HepG2 (cell line): ENCODE measurements around the gene CXorf38. TPM values are rescaled to one million over a fixed set of nuclear protein-coding genes. Genes with fewer than 3 reads are reported as not detected.

Source experiments
- ATAC-seq: fragments of 200-7000 bp; cut with Tn5 transposase; 3 replicates; pipeline ENCODE4 v1.9.1; 2020; ENCODE audit warnings: mild to moderate bottlenecking, moderate library complexity
- BruUV-seq: library from RNA; stranded (reverse); fragments of 400-500 nt; replicated peaks from 2 replicates; lab custom pipeline; 2021; lab: Mats Ljungman, UMichigan
- CTCF ChIA-PET: fragments of 300-600 bp; formaldehyde crosslinking; extraction: SDS; loops from one replicate; lab custom pipeline; 2021; ENCODE audit warnings: low total read pairs, inconsistent platforms, low intra/inter-chr PET ratio; lab: Yijun Ruan, JAX
- POLR2A ChIA-PET: fragments of 350-600 bp; sonication (Branson Sonifier 250); formaldehyde crosslinking; loops from one replicate; lab custom pipeline; 2020; ENCODE audit warnings: antibody characterized with exemption, inconsistent platforms; lab: Yijun Ruan, JAX
- DNase-seq: peaks from one replicate; pipeline ENCODE4 v3.0.0-alpha.2; 2015; ENCODE audit warnings: low spot score
- FAIRE-seq: peaks from 3 replicates; lab custom pipeline; 2011; peaks lifted over from hg19 to GRCh38; lab: Jason Lieb, UNC
- H2AFZ ChIP-seq: one replicate; pipeline ENCODE4 v1.6.1; 2011; ENCODE audit warnings: low read length, inconsistent platforms
- H3K27ac ChIP-seq: fragments of 300-600 bp; 3 replicates; pipeline ENCODE4 v1.8.0; 2011; ENCODE audit warnings: mixed run types, mild to moderate bottlenecking, mixed read lengths, low read length, inconsistent platforms; ENCODE audit not compliant: insufficient read depth; ENCODE audit errors: extremely low read length
- H3K27me3 ChIP-seq, 2 experiments: fragments of 200-600 bp in 1 of 2; 2 replicates in 1 of 2; 3 replicates in 1 of 2; pipeline versions ENCODE4 v1.6.0 to v1.8.0; 2011; ENCODE audit warnings: low read length in 2 of 2, mild to moderate bottlenecking in 2 of 2, moderate library complexity in 2 of 2, inconsistent platforms in 1 of 2; ENCODE audit not compliant: insufficient read depth in 2 of 2, control insufficient read depth in 1 of 2
- H3K36me3 ChIP-seq, 2 experiments: fragments of 200-600 bp in 1 of 2; replicated peaks in 1 of 2; 2 replicates in 1 of 2; 3 replicates in 1 of 2; pipeline versions ENCODE4 v1.5.1 to v1.8.0; 2011; ENCODE audit warnings: low read length in 2 of 2, inconsistent platforms in 1 of 2; ENCODE audit not compliant: insufficient read depth in 2 of 2, control insufficient read depth in 1 of 2
- H3K4me1 ChIP-seq: 2 replicates; pipeline ENCODE4 v1.5.1; 2012; ENCODE audit warnings: low read length, inconsistent platforms; ENCODE audit not compliant: insufficient read depth
- H3K4me2 ChIP-seq: 2 replicates; pipeline ENCODE4 v1.6.0; 2011; ENCODE audit warnings: low read depth, low read length, inconsistent platforms
- H3K4me3 ChIP-seq, 3 experiments: fragments of 200-600 bp in 1 of 3; sonication (generic), shearing (Covaris generic) in 1 of 3; replicated peaks in 1 of 3; 2 replicates each; pipeline ENCODE4 v1.5.1; 2011 to 2016; ENCODE audit warnings: low read length in 3 of 3, inconsistent platforms in 2 of 3, low read depth in 2 of 3, mild to moderate bottlenecking in 2 of 3, control low read depth in 1 of 3, mixed read lengths in 1 of 3; ENCODE audit not compliant: insufficient read depth in 1 of 3
- H3K79me2 ChIP-seq: one replicate; pipeline ENCODE4 v1.6.1; 2011; ENCODE audit warnings: low read length, inconsistent platforms; ENCODE audit not compliant: insufficient read depth
- H3K9ac ChIP-seq: 2 replicates; pipeline ENCODE4 v1.6.0; 2011; ENCODE audit warnings: mild to moderate bottlenecking, low read depth, low read length, inconsistent platforms; ENCODE audit not compliant: insufficient read depth
- H3K9me3 ChIP-seq: 2 replicates; pipeline ENCODE4 v1.5.1; 2012; ENCODE audit warnings: mild to moderate bottlenecking, low read length
- H4K20me1 ChIP-seq: 2 replicates; pipeline ENCODE4 v1.6.0; 2011; ENCODE audit warnings: inconsistent platforms, mild to moderate bottlenecking, low read length, moderate library complexity; ENCODE audit not compliant: insufficient read depth
- ADNP ChIP-seq: sonication (generic); formaldehyde crosslinking; IDR thresholded peaks from 2 replicates; pipeline ENCODE4 v1.4.0; 2020; ENCODE audit warnings: missing genetic modification reagents
- NCOA1 ChIP-seq: sonication (generic); formaldehyde crosslinking; IDR thresholded peaks from 2 replicates; pipeline ENCODE4 v1.9.0; 2021; ENCODE audit warnings: missing genetic modification reagents
- NR2F2 ChIP-seq: IDR thresholded peaks from 2 replicates; pipeline ENCODE4 v1.6.1; 2012; ENCODE audit warnings: low read depth, inconsistent platforms, borderline replicate concordance
- PAWR ChIP-seq: sonication (generic); formaldehyde crosslinking; IDR thresholded peaks from 2 replicates; pipeline ENCODE4 v1.4.0; 2020; ENCODE audit warnings: missing genetic modification reagents, mild to moderate bottlenecking, borderline replicate concordance
- PPARG ChIP-seq: conservative IDR thresholded peaks from 2 replicates; pipeline ENCODE4 v1.6.1; 2016; ENCODE audit warnings: missing biosample characterization, missing genetic modification reagents
- SSRP1 ChIP-seq: IDR thresholded peaks from 2 replicates; pipeline ENCODE4 v1.6.1; 2016; ENCODE audit warnings: control low read depth
- ZBTB10 ChIP-seq: sonication (generic); formaldehyde crosslinking; IDR thresholded peaks from 2 replicates; pipeline ENCODE4 v1.4.0; 2020; ENCODE audit warnings: missing genetic modification reagents, borderline replicate concordance
- ZNF143 ChIP-seq: sonication (generic); formaldehyde crosslinking; IDR thresholded peaks from 2 replicates; pipeline ENCODE4 v1.4.0; 2020; ENCODE audit warnings: missing genetic modification reagents
- ZNF260 ChIP-seq: sonication (generic); formaldehyde crosslinking; IDR thresholded peaks from 2 replicates; pipeline ENCODE4 v1.4.0; 2020; ENCODE audit warnings: missing genetic modification reagents, low read depth, mild to moderate bottlenecking, borderline replicate concordance
- WGBS: methylation state at CpG from one replicate; pipeline ENCODE4 v1.1.6; 2017; ENCODE audit warnings: low lambda C conversion rate; 5-methylcytosine and 5-hydroxymethylcytosine counted together
- in situ Hi-C: cut with HindIII; loops from 2 replicates; pipeline ENCODE4 v1.10.0; 2017; ENCODE audit warnings: low pct_unique_long_range_greater_than_20kb; ENCODE audit not compliant: extremely low pct_ligation_motif_present
- intact Hi-C: fragments of 100-400 bp; cut with micrococcal nuclease; formaldehyde crosslinking; loops from one replicate; pipeline ENCODE4 v1.10.0; 2022; ENCODE audit not compliant: unreplicated experiment
- polyA plus RNA-seq, 8 experiments: library from polyadenylated mRNA; depleted of rRNA in 3 of 8; stranded (reverse) in 7 of 8; unstranded in 1 of 8; fragments of >200 nt; fragmentation: Illumina TruSeq in 4 of 8; extraction: Trizol in 4 of 8; gene quantifications; 2 replicates each; pipeline versions ENCODE4 v1.2.1 to v1.2.3, GENCODE V29; 2011 to 2016; ENCODE audit warnings: low read depth in 4 of 8, missing spikeins in 1 of 8, mixed read lengths in 1 of 8; ENCODE audit not compliant: insufficient read depth in 1 of 8
- total RNA-seq, 5 experiments: library from RNA; depleted of rRNA; stranded (reverse); fragments of >200 nt; fragmentation: Illumina TruSeq; extraction: Trizol; gene quantifications; 2 replicates each; pipeline ENCODE4 v1.2.3, GENCODE V29; 2016; ENCODE audit warnings: low read depth in 1 of 5
- TF ChIP-seq, protein P1 (sequence below): sonication (generic); formaldehyde crosslinking; IDR thresholded peaks from 2 replicates; pipeline ENCODE4 v1.4.0; 2020; ENCODE audit warnings: missing genetic modification reagents

The CXorf38 gene
- total and polyA plus RNA-seq, 2 of the 13 experiments (the other 11 are each of a cell fraction or from before 2014, with no cell fraction given) = 4.6 to 6.7 TPM

DNA sequence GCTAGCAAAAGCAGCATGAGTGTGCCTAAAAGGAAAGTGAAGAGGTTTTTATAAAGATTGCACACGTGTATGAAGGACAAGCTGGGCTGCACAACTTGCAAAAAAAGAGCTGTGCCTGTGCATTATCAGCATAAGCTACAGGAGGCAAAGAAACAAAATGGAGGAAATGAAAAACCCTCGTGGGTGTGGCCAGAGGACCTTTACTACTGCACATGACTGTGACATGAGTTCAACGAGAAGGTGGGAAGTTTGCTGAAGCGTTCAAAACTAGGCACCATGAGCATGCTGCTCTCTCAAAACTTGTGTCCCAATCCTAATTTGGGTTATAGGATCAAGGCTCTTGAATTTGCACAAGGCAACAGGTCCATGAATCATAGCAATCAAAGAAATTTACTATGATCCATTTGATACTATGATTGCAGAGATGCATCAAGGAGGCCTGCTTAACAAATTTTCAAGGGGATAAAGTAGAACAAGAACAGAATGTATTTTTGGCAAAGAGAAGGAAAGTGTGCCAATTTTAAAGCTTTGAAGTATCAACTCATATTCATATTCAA is 38.1 kb upstream of the CXorf38 start:
- Histone ChIP-seq H3K79me2 (no peaks in the 10 kb centered on the region), H3K4me3 (no peak overlapping the region)
- CTCF ChIA-PET = no interaction called here

DNA sequence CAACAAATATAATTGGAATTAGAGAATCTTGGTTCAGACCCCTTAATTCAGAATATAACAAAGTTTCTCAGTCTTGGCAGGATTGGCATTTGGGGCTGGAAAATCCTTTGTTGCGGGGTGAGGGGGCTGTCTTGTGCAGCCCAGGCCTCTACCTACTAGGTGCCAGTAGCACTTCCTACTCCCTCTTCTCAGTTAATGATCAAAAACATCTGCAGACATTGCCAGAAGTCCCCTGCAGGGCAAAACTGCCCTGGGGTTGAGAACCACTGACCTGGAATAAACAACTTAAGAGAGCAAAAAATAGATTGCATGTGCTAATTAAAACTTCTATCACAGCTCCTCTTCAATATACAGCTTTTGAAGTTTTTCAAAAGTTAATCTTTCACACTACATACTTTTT is 36.7 kb upstream of the CXorf38 start:
- intact Hi-C loops = no loop called here
- no peak overlapping the region for H3K4me3 ChIP-seq
- no peak for DNase-seq
- H3K4me2 ChIP-seq = no peak overlapping the region
- ChIA-PET CTCF (no interaction called here), POLR2A (no interaction called here)
- WGBS = 89% methylated on average over 1 of the region's 1 CpG
- H3K79me2 ChIP-seq = no peaks in the 10 kb centered on the region
- no peak for ATAC-seq
- no peaks in the 10 kb centered on the region for H3K4me1 ChIP-seq
- no peak overlapping the region for H3K27ac ChIP-seq
- peaks cover 0 to 23% of the 10 kb centered on the region in 2 experiments; a peak in 3 of 5 replicates for H3K36me3 ChIP-seq
- H4K20me1 ChIP-seq = no peaks in the 10 kb centered on the region
- H3K27me3 ChIP-seq = no peaks in the 10 kb centered on the region
- TF ChIP-seq PPARG = no peak
- no peak for TF ChIP-seq SSRP1 (CRISPR knock-in tag)
- TF ChIP-seq ZBTB10 = no peak
- no peak for TF ChIP-seq PAWR (CRISPR knock-in tag)
- no peak for TF ChIP-seq ADNP
- TF ChIP-seq NR2F2 = no peak
- no peak overlapping the region for H3K9ac ChIP-seq
- FAIRE-seq = no peak
- BruUV-seq = no TSS peak
- H3K9me3 ChIP-seq = no peaks in the 10 kb centered on the region
- in situ Hi-C loops = no loop called here
- H2AFZ ChIP-seq = no peak overlapping the region

More for the DNA sequence above, 38.1 kb upstream of the CXorf38 start:
- POLR2A ChIA-PET = no interaction called here
- no TSS peak for BruUV-seq
- Histone ChIP-seq H3K36me3 (peaks cover 0 to 18% of the 10 kb centered on the region in 2 experiments; a peak in 3 of 5 replicates), H3K27ac (no peak overlapping the region), H3K4me2 (no peak overlapping the region), H3K27me3 (no peaks in the 10 kb centered on the region), H3K9me3 (no peaks in the 10 kb centered on the region), H3K9ac (no peak overlapping the region), H2AFZ (no peak overlapping the region), H3K4me1 (no peaks in the 10 kb centered on the region), H4K20me1 (no peaks in the 10 kb centered on the region)
- TF ChIP-seq, protein P1, sequence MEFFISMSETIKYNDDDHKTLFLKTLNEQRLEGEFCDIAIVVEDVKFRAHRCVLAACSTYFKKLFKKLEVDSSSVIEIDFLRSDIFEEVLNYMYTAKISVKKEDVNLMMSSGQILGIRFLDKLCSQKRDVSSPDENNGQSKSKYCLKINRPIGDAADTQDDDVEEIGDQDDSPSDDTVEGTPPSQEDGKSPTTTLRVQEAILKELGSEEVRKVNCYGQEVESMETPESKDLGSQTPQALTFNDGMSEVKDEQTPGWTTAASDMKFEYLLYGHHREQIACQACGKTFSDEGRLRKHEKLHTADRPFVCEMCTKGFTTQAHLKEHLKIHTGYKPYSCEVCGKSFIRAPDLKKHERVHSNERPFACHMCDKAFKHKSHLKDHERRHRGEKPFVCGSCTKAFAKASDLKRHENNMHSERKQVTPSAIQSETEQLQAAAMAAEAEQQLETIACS (CRISPR knock-in tag) = no peak
- no peak for TF ChIP-seq PPARG
- TF ChIP-seq NCOA1 (CRISPR knock-in tag) = no peak
- no peak for TF ChIP-seq ZNF143
- TF ChIP-seq ZNF260 (CRISPR knock-in tag) = no peak
- ATAC-seq (no peak), DNase-seq (no peak), FAIRE-seq (no peak)
- intact Hi-C loops = no loop called here
- in situ Hi-C loops = no loop called here
- WGBS = 80% methylated on average over 3 of the region's 4 CpGs
